ENCODE data around the gene SETD3. TPM values are rescaled to one million over a fixed set of nuclear protein-coding genes. Genes with fewer than 3 reads are reported as not detected.

Gene SETD3
- total RNA-seq, 1 donor from 2014 or later = 62.8 TPM

DNA sequence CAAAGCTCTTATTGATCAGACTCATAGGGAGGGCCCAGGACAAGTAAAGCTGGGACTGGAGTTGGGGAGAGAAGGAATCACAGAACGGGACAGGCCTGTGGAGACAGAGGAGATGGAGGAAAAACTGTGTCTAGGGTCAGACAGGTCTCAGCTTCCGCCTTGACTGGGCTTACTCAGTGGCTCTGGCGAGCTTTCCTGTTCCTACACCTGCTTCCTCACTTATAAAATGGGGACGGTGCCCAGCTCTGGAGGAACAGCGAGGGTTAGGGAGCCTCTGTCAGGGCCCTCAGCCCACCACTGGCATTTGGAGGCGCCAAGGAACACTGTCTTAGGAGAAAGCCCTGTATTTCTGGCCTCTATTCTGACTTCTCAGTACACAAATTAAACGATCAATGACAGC is 34.7 kb downstream of the SETD3 start:
- Histone ChIP-seq H3K27me3 (ENCODE audit: insufficient read depth, low read length) (no peaks in the 10 kb centered on the region), H3K4me2 (ENCODE audit: low read length) (no peak overlapping the region), H3K9me3 (ENCODE audit: insufficient read depth, low read depth, low read length) (no peaks in the 10 kb centered on the region), H3K4me1 (ENCODE audit: insufficient read depth, low read length) (no peaks in the 10 kb centered on the region), H2AFZ (ENCODE audit: low read depth, low read length) (no peak overlapping the region), H4K20me1 (ENCODE audit: insufficient read depth, low read length) (peaks cover 16% of the 10 kb centered on the region), H3K27ac (ENCODE audit: low read depth, low read length) (no peak overlapping the region), H3K36me3 (ENCODE audit: insufficient read depth, low read length) (peaks cover 7% of the 10 kb centered on the region), H3K9ac (ENCODE audit: low read length) (no peak overlapping the region), H3K4me3 (ENCODE audit: insufficient read depth, low read depth, low read length) (no peak overlapping the region), H3K79me2 (ENCODE audit: insufficient read depth, low read length) (no peaks in the 10 kb centered on the region)
- no peak overlapping the region for H3K4me3 Mint-ChIP-seq (ENCODE audit: unreplicated experiment)
- DNase-seq (ENCODE audit: low read depth) = no peak
- TF ChIP-seq EZH2 (IDR thresholded peaks at IDR 0.05; ENCODE audit: insufficient read depth, low read length) = no peak
- TF ChIP-seq, protein P1, sequence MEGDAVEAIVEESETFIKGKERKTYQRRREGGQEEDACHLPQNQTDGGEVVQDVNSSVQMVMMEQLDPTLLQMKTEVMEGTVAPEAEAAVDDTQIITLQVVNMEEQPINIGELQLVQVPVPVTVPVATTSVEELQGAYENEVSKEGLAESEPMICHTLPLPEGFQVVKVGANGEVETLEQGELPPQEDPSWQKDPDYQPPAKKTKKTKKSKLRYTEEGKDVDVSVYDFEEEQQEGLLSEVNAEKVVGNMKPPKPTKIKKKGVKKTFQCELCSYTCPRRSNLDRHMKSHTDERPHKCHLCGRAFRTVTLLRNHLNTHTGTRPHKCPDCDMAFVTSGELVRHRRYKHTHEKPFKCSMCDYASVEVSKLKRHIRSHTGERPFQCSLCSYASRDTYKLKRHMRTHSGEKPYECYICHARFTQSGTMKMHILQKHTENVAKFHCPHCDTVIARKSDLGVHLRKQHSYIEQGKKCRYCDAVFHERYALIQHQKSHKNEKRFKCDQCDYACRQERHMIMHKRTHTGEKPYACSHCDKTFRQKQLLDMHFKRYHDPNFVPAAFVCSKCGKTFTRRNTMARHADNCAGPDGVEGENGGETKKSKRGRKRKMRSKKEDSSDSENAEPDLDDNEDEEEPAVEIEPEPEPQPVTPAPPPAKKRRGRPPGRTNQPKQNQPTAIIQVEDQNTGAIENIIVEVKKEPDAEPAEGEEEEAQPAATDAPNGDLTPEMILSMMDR (IDR thresholded peaks at IDR 0.05; ENCODE audit: insufficient read depth, low read depth, low read length) = no peak
- H3K4me1 Mint-ChIP-seq (ENCODE audit: low read depth, unreplicated experiment) = no peaks in the 10 kb centered on the region
- no peak for FAIRE-seq
- no peaks in the 10 kb centered on the region for H3K9me3 Mint-ChIP-seq (ENCODE audit: unreplicated experiment)
- H3K27me3 Mint-ChIP-seq (ENCODE audit: low read depth, unreplicated experiment) = no peaks in the 10 kb centered on the region
- H3K27ac Mint-ChIP-seq (ENCODE audit: unreplicated experiment) = no peak overlapping the region
- peaks cover 16% of the 10 kb centered on the region for H3K36me3 Mint-ChIP-seq (ENCODE audit: low read depth, unreplicated experiment)

GRCh38 chr14:99441918-99442317 is 38.7 kb downstream of the SETD3 start:
- no peak overlapping the region for H3K27ac ChIP-seq (ENCODE audit: low read depth, low read length)
- DNase-seq (ENCODE audit: low read depth) (no peak), FAIRE-seq (no peak)
- no peaks in the 10 kb centered on the region for H3K9me3 ChIP-seq (ENCODE audit: insufficient read depth, low read depth, low read length)
- H3K9ac ChIP-seq (ENCODE audit: low read length) = no peak overlapping the region
- no peaks in the 10 kb centered on the region for H3K27me3 ChIP-seq (ENCODE audit: insufficient read depth, low read length)
- Mint-ChIP-seq H3K27me3 (ENCODE audit: low read depth, unreplicated experiment) (no peaks in the 10 kb centered on the region), H3K27ac (ENCODE audit: unreplicated experiment) (no peak overlapping the region), H3K36me3 (ENCODE audit: low read depth, unreplicated experiment) (peaks cover 24% of the 10 kb centered on the region), H3K4me1 (ENCODE audit: low read depth, unreplicated experiment) (peaks cover 5% of the 10 kb centered on the region), H3K9me3 (ENCODE audit: unreplicated experiment) (no peaks in the 10 kb centered on the region), H3K4me3 (ENCODE audit: unreplicated experiment) (no peak overlapping the region)
- H3K4me2 ChIP-seq (ENCODE audit: low read length) = no peak overlapping the region
- H3K4me3 ChIP-seq (ENCODE audit: insufficient read depth, low read depth, low read length) = no peak overlapping the region
- no peak for TF ChIP-seq EZH2 (IDR thresholded peaks at IDR 0.05; ENCODE audit: insufficient read depth, low read length)
- TF ChIP-seq, protein P1 (IDR thresholded peaks at IDR 0.05; ENCODE audit: insufficient read depth, low read depth, low read length) = no peak
- H3K79me2 ChIP-seq (ENCODE audit: insufficient read depth, low read length) = peaks cover 3% of the 10 kb centered on the region
- no peaks in the 10 kb centered on the region for H3K36me3 ChIP-seq (ENCODE audit: insufficient read depth, low read length)
- H4K20me1 ChIP-seq (ENCODE audit: insufficient read depth, low read length) = peaks cover 32% of the 10 kb centered on the region
- H3K4me1 ChIP-seq (ENCODE audit: insufficient read depth, low read length) = no peaks in the 10 kb centered on the region
- H2AFZ ChIP-seq (ENCODE audit: low read depth, low read length) = no peak overlapping the region

GRCh38 chr14:99441157-99441870 is 39.3 kb downstream of the SETD3 start:
- H3K27ac Mint-ChIP-seq (ENCODE audit: unreplicated experiment) = no peak overlapping the region
- TF ChIP-seq, protein P1 (IDR thresholded peaks at IDR 0.05; ENCODE audit: insufficient read depth, low read depth, low read length) = no peak
- no peak for TF ChIP-seq EZH2 (IDR thresholded peaks at IDR 0.05; ENCODE audit: insufficient read depth, low read length)
- peaks cover 11% of the 10 kb centered on the region for H3K4me1 Mint-ChIP-seq (ENCODE audit: low read depth, unreplicated experiment)
- FAIRE-seq = no peak
- no peak overlapping the region for H3K4me3 Mint-ChIP-seq (ENCODE audit: unreplicated experiment)
- H3K4me3 ChIP-seq (ENCODE audit: insufficient read depth, low read depth, low read length) = no peak overlapping the region
- no peak overlapping the region for H3K4me2 ChIP-seq (ENCODE audit: low read length)
- peaks cover 32% of the 10 kb centered on the region for H4K20me1 ChIP-seq (ENCODE audit: insufficient read depth, low read length)
- DNase-seq (ENCODE audit: low read depth) = no peak
- no peaks in the 10 kb centered on the region for H3K9me3 ChIP-seq (ENCODE audit: insufficient read depth, low read depth, low read length)
- no peaks in the 10 kb centered on the region for H3K27me3 ChIP-seq (ENCODE audit: insufficient read depth, low read length)
- H3K36me3 ChIP-seq (ENCODE audit: insufficient read depth, low read length) = no peaks in the 10 kb centered on the region
- H3K27ac ChIP-seq (ENCODE audit: low read depth, low read length) = no peak overlapping the region
- H3K4me1 ChIP-seq (ENCODE audit: insufficient read depth, low read length) = no peaks in the 10 kb centered on the region
- H2AFZ ChIP-seq (ENCODE audit: low read depth, low read length) = no peak overlapping the region
- H3K9me3 Mint-ChIP-seq (ENCODE audit: unreplicated experiment) = no peaks in the 10 kb centered on the region
- H3K79me2 ChIP-seq (ENCODE audit: insufficient read depth, low read length) = peaks cover 3% of the 10 kb centered on the region
- H3K36me3 Mint-ChIP-seq (ENCODE audit: low read depth, unreplicated experiment) = peaks cover 27% of the 10 kb centered on the region
- no peaks in the 10 kb centered on the region for H3K27me3 Mint-ChIP-seq (ENCODE audit: low read depth, unreplicated experiment)
- H3K9ac ChIP-seq (ENCODE audit: low read length) = no peak overlapping the region
